Measurements from ENCODE around the gene CASKIN2. TPM values are rescaled to one million over a fixed set of nuclear protein-coding genes. Genes with fewer than 3 reads are reported as not detected.
A peak's percentile ranks its signal among the peaks of the same experiment; 100 is the strongest.

The CASKIN2 gene
- total and polyA plus RNA-seq, 7 donors: 8.2 to 33.5 (median 26.3) TPM

GRCh38 chr17:75514919-75515495 is 330 bp downstream of the CASKIN2 start:
- intact Hi-C loops (cut with DNase I): loop anchor here (1.0 to 5.0 kb wide), 5 partner anchors 58 to 193 kb away; partner anchors contain the start of genes TMEM94 (in 2 of the 2) and MYO15B (in 1 of the 2)
- TF ChIP-seq CTCF (IDR thresholded peaks at IDR 0.05): no peak
- peak overlapping the region; percentile 98 for H3K4me3 ChIP-seq
- no peak for DNase-seq
- no peaks in the 10 kb centered on the region for H3K9me3 ChIP-seq
- H3K27me3 ChIP-seq (ENCODE audit: insufficient read depth in 3 of 3, low read length in 2 of 3): no peaks in the 10 kb centered on the region
- peak overlapping the region; percentile 83 for H3K27ac ChIP-seq
- peaks cover 50% of the 10 kb centered on the region for H3K4me1 ChIP-seq
- peak; percentile 1 to 7 (median 4) for ATAC-seq
- peaks cover 0 to 42% of the 10 kb centered on the region in 2 donors for H3K36me3 ChIP-seq (ENCODE audit: insufficient read depth in 1 of 2, low read depth in 1 of 2)
- WGBS, 3 donors: 0 to 1% (median 1%) methylated on average over 31 to 50 of the region's 50 CpGs

- Histone ChIP-seq H3K27ac (peak overlapping the region; percentile 83), H3K36me3 (ENCODE audit: insufficient read depth in 1 of 2, low read depth in 1 of 2) (peaks cover 0 to 38% of the 10 kb centered on the region in 2 donors), H3K4me3 (peak overlapping the region; percentile 98), H3K4me1 (peaks cover 56% of the 10 kb centered on the region), H3K27me3 (ENCODE audit: insufficient read depth in 3 of 3, low read length in 2 of 3) (no peaks in the 10 kb centered on the region), H3K9me3 (no peaks in the 10 kb centered on the region)
- no peak for DNase-seq
- WGBS, 3 donors: 5 to 13% (median 9%) methylated on average over 15 of the region's 15 CpGs
- ATAC-seq: peak in 1 of 4 donors; percentile 15
- intact Hi-C loops (cut with DNase I): loop anchor here (5.0 kb wide), 2 partner anchors 57 to 87 kb away; partner anchors contain the start of gene TMEM94 (in 1 of the 2)
- TF ChIP-seq CTCF (IDR thresholded peaks at IDR 0.05): no peak
Observed at GRCh38 chr17:75514299-75514918, 928 bp downstream of the CASKIN2 start.

GRCh38 chr17:75513641-75514000 is 1.7 kb downstream of the CASKIN2 start:
- peak in 1 of 2 donors; percentile 13 for DNase-seq
- Histone ChIP-seq H3K36me3 (ENCODE audit: insufficient read depth in 1 of 2, low read depth in 1 of 2) (peaks cover 0 to 32% of the 10 kb centered on the region in 2 donors), H3K4me1 (peaks cover 64% of the 10 kb centered on the region), H3K27ac (peak overlapping the region; percentile 83), H3K4me3 (peak overlapping the region; percentile 98), H3K9me3 (no peaks in the 10 kb centered on the region), H3K27me3 (ENCODE audit: insufficient read depth in 3 of 3, low read length in 2 of 3) (no peaks in the 10 kb centered on the region)
- whole genome bisulfite sequencing, 3 donors: 73 to 81% (median 77%) methylated on average over 17 of the region's 17 CpGs
- intact Hi-C loops (cut with DNase I): loop anchor here (2.0 to 5.0 kb wide), 3 partner anchors 27 to 86 kb away; partner anchors contain the start of gene TMEM94 (in 1 of the 2)
- no peak for ATAC-seq
- TF ChIP-seq CTCF (IDR thresholded peaks at IDR 0.05): no peak

GRCh38 chr17:75512926-75513640 is 2.3 kb downstream of the CASKIN2 start:
- no peaks in the 10 kb centered on the region for H3K9me3 ChIP-seq
- H3K27ac ChIP-seq: peak overlapping the region; percentile 66
- intact Hi-C loops (cut with DNase I): loop anchor here (2.0 to 5.0 kb wide), 3 partner anchors 26 to 86 kb away; partner anchors contain the start of gene TMEM94 (in 1 of the 2)
- H3K4me1 ChIP-seq: peaks cover 68% of the 10 kb centered on the region
- H3K36me3 ChIP-seq (ENCODE audit: insufficient read depth in 1 of 2, low read depth in 1 of 2): peaks cover 0 to 26% of the 10 kb centered on the region in 2 donors
- 52 to 61% (median 54%) methylated on average over 10 of the region's 10 CpGs for WGBS, 3 donors
- peak overlapping the region; percentile 98 for H3K4me3 ChIP-seq
- no peak for TF ChIP-seq CTCF (IDR thresholded peaks at IDR 0.05)
- no peak for DNase-seq
- ATAC-seq: no peak
- H3K27me3 ChIP-seq (ENCODE audit: insufficient read depth in 3 of 3, low read length in 2 of 3): no peaks in the 10 kb centered on the region
